Midbrain (tissue), 1 donor: ENCODE measurements around the gene GRID2IP.

Experiments used
- DNase-seq: peaks from one replicate; lab custom pipeline; 2025; lab: John Stamatoyannopoulos, UW

Gene GRID2IP

GRCh38 chr7:6562106-6562505 lies 10.8 kb upstream of the GRID2IP start:
- no peak for DNase-seq

GRCh38 chr7:6559896-6560295 lies 8.6 kb upstream of the GRID2IP start:
- no peak for DNase-seq

GRCh38 chr7:6558837-6559236 lies 7.6 kb upstream of the GRID2IP start:
- no peak for DNase-seq

GRCh38 chr7:6556196-6556595 lies 4.9 kb upstream of the GRID2IP start:
- no peak for DNase-seq

- no peak for DNase-seq
These were observed 3.6 kb upstream of the GRID2IP start for GRCh38 chr7:6554848-6555247.

GRCh38 chr7:6553448-6554044 lies 2.3 kb upstream of the GRID2IP start:
- no peak for DNase-seq

- DNase-seq: no peak
These were observed 3.9 kb downstream of the GRID2IP start for GRCh38 chr7:6547400-6547799.

- DNase-seq: no peak
These were observed 4.6 kb downstream of the GRID2IP start for GRCh38 chr7:6546498-6547251.

GRCh38 chr7:6545398-6546126 lies 5.7 kb downstream of the GRID2IP start:
- no peak for DNase-seq

- DNase-seq: no peak
These were observed 8.9 kb downstream of the GRID2IP start for GRCh38 chr7:6542368-6542767.

- DNase-seq: no peak
These were observed 14.7 kb downstream of the GRID2IP start for GRCh38 chr7:6536262-6537260.

GRCh38 chr7:6533893-6534495 lies 17.3 kb downstream of the GRID2IP start:
- DNase-seq: no peak

- DNase-seq: no peak
These were observed 18.7 kb downstream of the GRID2IP start for GRCh38 chr7:6532516-6532915.

GRCh38 chr7:6531492-6532279 lies 19.6 kb downstream of the GRID2IP start:
- DNase-seq: no peak

- DNase-seq: no peak
These were observed 20.4 kb downstream of the GRID2IP start for GRCh38 chr7:6530626-6531491.

GRCh38 chr7:6529643-6530042 lies 21.6 kb downstream of the GRID2IP start:
- no peak for DNase-seq

- no peak for DNase-seq
These were observed 22.7 kb downstream of the GRID2IP start for GRCh38 chr7:6528401-6529130.

GRCh38 chr7:6526997-6527378 lies 24.3 kb downstream of the GRID2IP start:
- DNase-seq: no peak
